ENCODE measurements around the gene APOBEC3A.

APOBEC3A gene

GRCh38 chr22:38966942-38967341 is 9.5 kb downstream of the APOBEC3A start:
- DNase-seq: no peak
- H3K18ac ChIP-seq (ENCODE audit: low read length): no peak overlapping the region
- no peaks in the 10 kb centered on the region for H3K79me2 ChIP-seq (ENCODE audit: control insufficient read depth, insufficient read depth, low read length, poor library complexity)
- no peaks in the 10 kb centered on the region for H3K27me3 ChIP-seq (ENCODE audit: insufficient read depth, low read length)
- H3K14ac ChIP-seq (ENCODE audit: low read length): no peak overlapping the region
- H3K27ac ChIP-seq (ENCODE audit: low read depth, low read length): no peak overlapping the region
- no peak overlapping the region for H3K4me2 ChIP-seq (ENCODE audit: low read length)
- H3K9ac ChIP-seq (ENCODE audit: low read length): no peak overlapping the region
- H3K4me3 ChIP-seq (ENCODE audit: low read depth, low read length): no peak overlapping the region
- no peak overlapping the region for H3K4ac ChIP-seq (ENCODE audit: low read depth, low read length)
- H4K8ac ChIP-seq (ENCODE audit: low read depth, low read length): no peak overlapping the region
- WGBS (ENCODE audit: extremely low coverage, insufficient coverage, insufficient read length): no CpG with 5 or more reads among the region's 7 CpGs
- no peak overlapping the region for H2BK12ac ChIP-seq (ENCODE audit: low read length)
- no peaks in the 10 kb centered on the region for H3K36me3 ChIP-seq (ENCODE audit: control insufficient read depth in 1 of 2, insufficient read depth in 2 of 2, low read length in 2 of 2)
- H4K91ac ChIP-seq (ENCODE audit: low read depth, low read length): no peak overlapping the region
- no peak overlapping the region for H2AFZ ChIP-seq (ENCODE audit: insufficient read depth, low read length, poor library complexity)
- H3K23ac ChIP-seq (ENCODE audit: low read length): no peak overlapping the region
- H2AK5ac ChIP-seq (ENCODE audit: low read length): no peak overlapping the region
- H3K9me3 ChIP-seq (ENCODE audit: insufficient read depth, low read depth, low read length): no peaks in the 10 kb centered on the region
- H3K4me1 ChIP-seq (ENCODE audit: control insufficient read depth in 1 of 2, insufficient read depth in 2 of 2, low read length in 2 of 2): no peaks in the 10 kb centered on the region
- no peak overlapping the region for H2BK5ac ChIP-seq (ENCODE audit: low read depth, low read length, poor library complexity)
- H2BK120ac ChIP-seq (ENCODE audit: insufficient read depth, low read length, poor library complexity): no peak overlapping the region
- H4K12ac ChIP-seq (ENCODE audit: low read depth, low read length): no peak overlapping the region
- H3K79me1 ChIP-seq (ENCODE audit: low read length): no peaks in the 10 kb centered on the region

- Histone ChIP-seq H3K27me3 (ENCODE audit: insufficient read depth, low read length) (no peaks in the 10 kb centered on the region), H2BK120ac (ENCODE audit: insufficient read depth, low read length, poor library complexity) (no peak overlapping the region), H3K79me1 (ENCODE audit: low read length) (no peaks in the 10 kb centered on the region), H4K12ac (ENCODE audit: low read depth, low read length) (no peak overlapping the region), H2BK12ac (ENCODE audit: low read length) (no peak overlapping the region), H2AK5ac (ENCODE audit: low read length) (no peak overlapping the region), H3K4me3 (ENCODE audit: low read depth, low read length) (no peak overlapping the region), H3K4me2 (ENCODE audit: low read length) (no peak overlapping the region), H3K27ac (ENCODE audit: low read depth, low read length) (no peak overlapping the region), H4K8ac (ENCODE audit: low read depth, low read length) (no peak overlapping the region), H3K14ac (ENCODE audit: low read length) (no peak overlapping the region), H3K4ac (ENCODE audit: low read depth, low read length) (no peak overlapping the region), H3K18ac (ENCODE audit: low read length) (no peak overlapping the region), H3K4me1 (ENCODE audit: control insufficient read depth in 1 of 2, insufficient read depth in 2 of 2, low read length in 2 of 2) (no peaks in the 10 kb centered on the region), H4K91ac (ENCODE audit: low read depth, low read length) (no peak overlapping the region), H3K9me3 (ENCODE audit: insufficient read depth, low read depth, low read length) (no peaks in the 10 kb centered on the region), H3K9ac (ENCODE audit: low read length) (no peak overlapping the region), H3K36me3 (ENCODE audit: control insufficient read depth in 1 of 2, insufficient read depth in 2 of 2, low read length in 2 of 2) (no peaks in the 10 kb centered on the region), H3K23ac (ENCODE audit: low read length) (no peak overlapping the region), H2BK5ac (ENCODE audit: low read depth, low read length, poor library complexity) (no peak overlapping the region), H2AFZ (ENCODE audit: insufficient read depth, low read length, poor library complexity) (no peak overlapping the region), H3K79me2 (ENCODE audit: control insufficient read depth, insufficient read depth, low read length, poor library complexity) (no peaks in the 10 kb centered on the region)
- no CpG with 5 or more reads among the region's 15 CpGs for WGBS (ENCODE audit: extremely low coverage, insufficient coverage, insufficient read length)
- peak; percentile 17 to 40 for DNase-seq
These were observed 10.3 kb downstream of the APOBEC3A start for GRCh38 chr22:38967451-38968450.

- Histone ChIP-seq H3K27me3 (ENCODE audit: insufficient read depth, low read length) (no peaks in the 10 kb centered on the region), H3K4ac (ENCODE audit: low read depth, low read length) (no peak overlapping the region), H3K18ac (ENCODE audit: low read length) (no peak overlapping the region), H3K79me1 (ENCODE audit: low read length) (no peaks in the 10 kb centered on the region), H4K12ac (ENCODE audit: low read depth, low read length) (no peak overlapping the region), H3K79me2 (ENCODE audit: control insufficient read depth, insufficient read depth, low read length, poor library complexity) (no peaks in the 10 kb centered on the region), H2BK5ac (ENCODE audit: low read depth, low read length, poor library complexity) (no peak overlapping the region), H3K14ac (ENCODE audit: low read length) (no peak overlapping the region), H3K4me2 (ENCODE audit: low read length) (no peak overlapping the region), H3K9me3 (ENCODE audit: insufficient read depth, low read depth, low read length) (no peaks in the 10 kb centered on the region), H3K4me1 (ENCODE audit: control insufficient read depth in 1 of 2, insufficient read depth in 2 of 2, low read length in 2 of 2) (no peaks in the 10 kb centered on the region), H2AK5ac (ENCODE audit: low read length) (no peak overlapping the region), H2BK12ac (ENCODE audit: low read length) (no peak overlapping the region), H3K36me3 (ENCODE audit: control insufficient read depth in 1 of 2, insufficient read depth in 2 of 2, low read length in 2 of 2) (no peaks in the 10 kb centered on the region), H2AFZ (ENCODE audit: insufficient read depth, low read length, poor library complexity) (no peak overlapping the region), H3K23ac (ENCODE audit: low read length) (no peak overlapping the region), H4K8ac (ENCODE audit: low read depth, low read length) (no peak overlapping the region), H3K27ac (ENCODE audit: low read depth, low read length) (no peak overlapping the region), H4K91ac (ENCODE audit: low read depth, low read length) (no peak overlapping the region), H3K4me3 (ENCODE audit: low read depth, low read length) (no peak overlapping the region), H2BK120ac (ENCODE audit: insufficient read depth, low read length, poor library complexity) (no peak overlapping the region), H3K9ac (ENCODE audit: low read length) (no peak overlapping the region)
- DNase-seq: no peak
- no CpG with 5 or more reads among the region's 11 CpGs for WGBS (ENCODE audit: extremely low coverage, insufficient coverage, insufficient read length)
These were observed 11.4 kb downstream of the APOBEC3A start for GRCh38 chr22:38968801-38969200.

- H4K91ac ChIP-seq (ENCODE audit: low read depth, low read length): no peak overlapping the region
- H2AK5ac ChIP-seq (ENCODE audit: low read length): no peak overlapping the region
- no peak overlapping the region for H3K14ac ChIP-seq (ENCODE audit: low read length)
- H3K23ac ChIP-seq (ENCODE audit: low read length): no peak overlapping the region
- WGBS (ENCODE audit: extremely low coverage, insufficient coverage, insufficient read length): 100% methylated on average over 1 of the region's 8 CpGs
- no peaks in the 10 kb centered on the region for H3K79me2 ChIP-seq (ENCODE audit: control insufficient read depth, insufficient read depth, low read length, poor library complexity)
- H3K79me1 ChIP-seq (ENCODE audit: low read length): no peaks in the 10 kb centered on the region
- H4K8ac ChIP-seq (ENCODE audit: low read depth, low read length): no peak overlapping the region
- H3K36me3 ChIP-seq (ENCODE audit: control insufficient read depth in 1 of 2, insufficient read depth in 2 of 2, low read length in 2 of 2): no peaks in the 10 kb centered on the region
- no peak overlapping the region for H2BK120ac ChIP-seq (ENCODE audit: insufficient read depth, low read length, poor library complexity)
- DNase-seq: no peak
- H3K27ac ChIP-seq (ENCODE audit: low read depth, low read length): no peak overlapping the region
- H3K27me3 ChIP-seq (ENCODE audit: insufficient read depth, low read length): no peaks in the 10 kb centered on the region
- H3K9ac ChIP-seq (ENCODE audit: low read length): no peak overlapping the region
- no peak overlapping the region for H3K4me2 ChIP-seq (ENCODE audit: low read length)
- H3K9me3 ChIP-seq (ENCODE audit: insufficient read depth, low read depth, low read length): no peaks in the 10 kb centered on the region
- no peak overlapping the region for H3K4me3 ChIP-seq (ENCODE audit: low read depth, low read length)
- H2BK5ac ChIP-seq (ENCODE audit: low read depth, low read length, poor library complexity): no peak overlapping the region
- H3K4ac ChIP-seq (ENCODE audit: low read depth, low read length): no peak overlapping the region
- no peaks in the 10 kb centered on the region for H3K4me1 ChIP-seq (ENCODE audit: control insufficient read depth in 1 of 2, insufficient read depth in 2 of 2, low read length in 2 of 2)
- H4K12ac ChIP-seq (ENCODE audit: low read depth, low read length): no peak overlapping the region
- no peak overlapping the region for H3K18ac ChIP-seq (ENCODE audit: low read length)
- H2AFZ ChIP-seq (ENCODE audit: insufficient read depth, low read length, poor library complexity): no peak overlapping the region
- H2BK12ac ChIP-seq (ENCODE audit: low read length): no peak overlapping the region
These were observed 13.1 kb downstream of the APOBEC3A start for GRCh38 chr22:38970551-38970950.

Data from trophoblast cell (in vitro differentiated cells and primary cell).